OCI-LY7 (cell line): ENCODE results near the gene SMTN. TPM values are rescaled to one million over a fixed set of nuclear protein-coding genes. Genes with fewer than 3 reads are reported as not detected.

ENCODE experiments used
- BruUV-seq: library from RNA; stranded (reverse); fragments of 400-500 nt; replicated peaks from 2 replicates; lab custom pipeline; 2021; lab: Mats Ljungman, UMichigan
- CTCF ChIA-PET: fragments of 300-600 bp; sonication (Branson Sonifier 250); formaldehyde crosslinking; loops from one replicate; lab custom pipeline; 2022; ENCODE audit warnings: antibody characterized with exemption; ENCODE audit not compliant: unreplicated experiment; lab: Charles Lee
- POLR2A ChIA-PET: fragments of 300-600 bp; sonication (Branson Sonifier 250); formaldehyde crosslinking; loops from one replicate; lab custom pipeline; 2022; ENCODE audit warnings: antibody characterized with exemption; lab: Charles Lee
- DNase-seq: peaks from one replicate; pipeline ENCODE4 v3.0.0-alpha.2; 2015; ENCODE audit warnings: low spot score
- H2AFZ ChIP-seq: fragments of 200-600 bp; sonication (generic), shearing (Covaris generic); 2 replicates; pipeline ENCODE4 v1.6.1; 2014; ENCODE audit warnings: mild to moderate bottlenecking, antibody characterized with exemption, low read length, moderate library complexity
- H3K27ac ChIP-seq: fragments of 200-600 bp; sonication (generic); 2 replicates; pipeline ENCODE4 v1.5.1; 2014; ENCODE audit warnings: mixed run types, low read depth, mild to moderate bottlenecking, moderate library complexity, low read length, inconsistent platforms; ENCODE audit not compliant: poor library complexity, severe bottlenecking
- H3K36me3 ChIP-seq: fragments of 200-600 bp; sonication (generic); 2 replicates; pipeline ENCODE4 v1.6.1; 2014; ENCODE audit warnings: mild to moderate bottlenecking, antibody characterized with exemption, low read length, moderate library complexity, mixed read lengths; ENCODE audit not compliant: insufficient read depth
- H3K4me1 ChIP-seq: fragments of 200-600 bp; sonication (generic); 2 replicates; pipeline ENCODE4 v1.5.1; 2014; ENCODE audit warnings: mild to moderate bottlenecking, low read length; ENCODE audit not compliant: insufficient read depth, poor library complexity, severe bottlenecking
- H3K4me2 ChIP-seq: fragments of 200-600 bp; sonication (generic); 2 replicates; pipeline ENCODE4 v1.6.1; 2014; ENCODE audit warnings: mild to moderate bottlenecking, low read length
- H3K4me3 ChIP-seq: fragments of 200-600 bp; sonication (generic); 2 replicates; pipeline ENCODE4 v1.5.1; 2014; ENCODE audit warnings: mild to moderate bottlenecking, low read depth, low read length; ENCODE audit not compliant: poor library complexity, severe bottlenecking
- H3K79me2 ChIP-seq: fragments of 200-600 bp; sonication (generic); 2 replicates; pipeline ENCODE4 v1.6.1; 2016; ENCODE audit warnings: low read depth, mild to moderate bottlenecking, low read length, moderate library complexity, mixed read lengths; ENCODE audit not compliant: insufficient read depth
- H3K9me2 ChIP-seq: fragments of 200-600 bp; sonication (generic); 2 replicates; pipeline ENCODE4 v1.6.1; 2016; ENCODE audit warnings: mild to moderate bottlenecking, low read length, mixed read lengths; ENCODE audit not compliant: insufficient read depth
- H3K9me3 ChIP-seq: fragments of 200-600 bp; sonication (generic); 2 replicates; pipeline ENCODE4 v1.6.1; 2014; ENCODE audit warnings: mild to moderate bottlenecking, mixed run types, low read length, mixed read lengths
- H4K20me1 ChIP-seq: fragments of 200-600 bp; sonication (generic); 2 replicates; pipeline ENCODE4 v1.6.1; 2014; ENCODE audit warnings: mild to moderate bottlenecking, antibody characterized with exemption, low read length, moderate library complexity, mixed read lengths; ENCODE audit not compliant: insufficient read depth
- EZH2phosphoT487 ChIP-seq: fragments of 200-600 bp; sonication (generic); IDR thresholded peaks from 2 replicates; pipeline ENCODE4 v1.6.1; 2018; ENCODE audit warnings: low read depth, borderline replicate concordance, mild to moderate bottlenecking, mixed run types, antibody characterized with exemption, low read length, moderate library complexity, mixed read lengths
- intact Hi-C: fragments of 100-400 bp; cut with micrococcal nuclease; formaldehyde crosslinking; loops from one replicate; pipeline ENCODE4 v1.10.0; 2022; ENCODE audit not compliant: unreplicated experiment
- total RNA-seq, 2 experiments: library from RNA; depleted of rRNA in 1 of 2; stranded (reverse); fragments of >200 nt in 1 of 2; shearing (Covaris generic) in 1 of 2; gene quantifications; 2 replicates each; pipeline ENCODE4 v1.2.3, GENCODE V29; 2014 to 2022
- TF ChIP-seq, protein P1 (sequence below): fragments of 200-600 bp; sonication (generic); conservative IDR thresholded peaks from 2 replicates; pipeline ENCODE4 v1.5.1; 2014; ENCODE audit warnings: mild to moderate bottlenecking, antibody characterized with exemption, low read length, moderate library complexity, mixed read lengths

Gene SMTN
- total RNA-seq, 2 experiments from 2014 or later = 16.9 to 35.4 TPM

DNA sequence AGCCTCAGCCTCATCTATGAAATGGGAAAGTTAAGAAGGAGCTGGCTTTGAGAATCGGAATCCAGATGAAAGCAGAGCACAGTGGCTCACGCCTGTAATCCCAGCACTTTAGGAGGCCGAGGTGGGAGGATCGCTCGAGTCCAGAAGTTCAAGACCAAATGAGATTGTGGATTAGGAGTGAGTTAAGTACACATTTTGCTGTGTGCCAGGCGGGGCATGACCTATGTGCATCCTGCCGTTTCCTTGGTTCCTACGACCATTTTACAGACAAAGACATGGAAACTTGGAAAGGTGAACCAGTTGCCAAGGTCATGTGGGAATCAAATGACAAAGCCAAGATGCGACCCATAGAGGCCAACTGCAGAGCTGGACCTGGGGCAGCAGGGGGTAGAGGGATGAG is 55.0 kb downstream of the SMTN start:
- intact Hi-C loops = no loop called here
- no peaks in the 10 kb centered on the region for H3K9me3 ChIP-seq
- H2AFZ ChIP-seq = no peak overlapping the region
- POLR2A ChIA-PET = interaction anchor here (1.5 kb wide), 1 partner anchor 8 kb away, joined by 4 read pairs; no protein-coding TSS in a partner anchor
- no peaks in the 10 kb centered on the region for H3K9me2 ChIP-seq
- DNase-seq = no peak
- no TSS peak for BruUV-seq
- H3K4me3 ChIP-seq = no peak overlapping the region
- no peak overlapping the region for H3K27ac ChIP-seq
- H3K4me1 ChIP-seq = no peaks in the 10 kb centered on the region
- H3K36me3 ChIP-seq = no peaks in the 10 kb centered on the region
- no peaks in the 10 kb centered on the region for H3K79me2 ChIP-seq
- no peak for TF ChIP-seq EZH2phosphoT487
- TF ChIP-seq, protein P1, sequence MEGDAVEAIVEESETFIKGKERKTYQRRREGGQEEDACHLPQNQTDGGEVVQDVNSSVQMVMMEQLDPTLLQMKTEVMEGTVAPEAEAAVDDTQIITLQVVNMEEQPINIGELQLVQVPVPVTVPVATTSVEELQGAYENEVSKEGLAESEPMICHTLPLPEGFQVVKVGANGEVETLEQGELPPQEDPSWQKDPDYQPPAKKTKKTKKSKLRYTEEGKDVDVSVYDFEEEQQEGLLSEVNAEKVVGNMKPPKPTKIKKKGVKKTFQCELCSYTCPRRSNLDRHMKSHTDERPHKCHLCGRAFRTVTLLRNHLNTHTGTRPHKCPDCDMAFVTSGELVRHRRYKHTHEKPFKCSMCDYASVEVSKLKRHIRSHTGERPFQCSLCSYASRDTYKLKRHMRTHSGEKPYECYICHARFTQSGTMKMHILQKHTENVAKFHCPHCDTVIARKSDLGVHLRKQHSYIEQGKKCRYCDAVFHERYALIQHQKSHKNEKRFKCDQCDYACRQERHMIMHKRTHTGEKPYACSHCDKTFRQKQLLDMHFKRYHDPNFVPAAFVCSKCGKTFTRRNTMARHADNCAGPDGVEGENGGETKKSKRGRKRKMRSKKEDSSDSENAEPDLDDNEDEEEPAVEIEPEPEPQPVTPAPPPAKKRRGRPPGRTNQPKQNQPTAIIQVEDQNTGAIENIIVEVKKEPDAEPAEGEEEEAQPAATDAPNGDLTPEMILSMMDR = no peak
- no peaks in the 10 kb centered on the region for H4K20me1 ChIP-seq
- H3K4me2 ChIP-seq = no peak overlapping the region
- CTCF ChIA-PET = no interaction called here

DNA sequence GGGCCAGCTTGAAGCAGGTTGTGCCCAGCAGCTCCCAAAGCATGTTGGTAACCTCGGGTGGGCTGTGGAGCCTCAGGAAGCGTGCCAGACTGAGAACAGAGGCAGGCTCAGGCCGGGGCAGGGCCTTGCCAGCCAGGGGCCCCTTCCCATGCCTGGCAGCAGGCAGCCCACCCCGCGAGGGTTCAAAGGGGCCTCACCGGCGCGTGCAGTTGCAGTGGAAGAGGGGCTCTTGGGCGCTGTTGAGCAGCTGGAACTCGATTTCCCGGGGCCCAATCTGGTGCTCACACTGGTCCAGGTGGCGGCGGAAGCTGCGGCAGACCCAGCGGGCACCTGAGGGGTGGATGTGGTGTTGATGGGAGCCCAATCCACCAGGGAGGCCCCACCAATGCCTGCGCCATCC is 55.6 kb downstream of the SMTN start:
- no TSS peak for BruUV-seq
- TF ChIP-seq, protein P1 = no peak
- TF ChIP-seq EZH2phosphoT487 = no peak
- Histone ChIP-seq H4K20me1 (no peaks in the 10 kb centered on the region), H3K4me1 (no peaks in the 10 kb centered on the region), H3K9me2 (no peaks in the 10 kb centered on the region), H3K79me2 (no peaks in the 10 kb centered on the region), H3K4me2 (no peak overlapping the region), H3K4me3 (no peak overlapping the region), H3K36me3 (no peaks in the 10 kb centered on the region), H2AFZ (no peak overlapping the region), H3K9me3 (no peaks in the 10 kb centered on the region), H3K27ac (no peak overlapping the region)
- DNase-seq = no peak
- POLR2A ChIA-PET = no interaction called here
- intact Hi-C loops = no loop called here
- CTCF ChIA-PET = no interaction called here

DNA sequence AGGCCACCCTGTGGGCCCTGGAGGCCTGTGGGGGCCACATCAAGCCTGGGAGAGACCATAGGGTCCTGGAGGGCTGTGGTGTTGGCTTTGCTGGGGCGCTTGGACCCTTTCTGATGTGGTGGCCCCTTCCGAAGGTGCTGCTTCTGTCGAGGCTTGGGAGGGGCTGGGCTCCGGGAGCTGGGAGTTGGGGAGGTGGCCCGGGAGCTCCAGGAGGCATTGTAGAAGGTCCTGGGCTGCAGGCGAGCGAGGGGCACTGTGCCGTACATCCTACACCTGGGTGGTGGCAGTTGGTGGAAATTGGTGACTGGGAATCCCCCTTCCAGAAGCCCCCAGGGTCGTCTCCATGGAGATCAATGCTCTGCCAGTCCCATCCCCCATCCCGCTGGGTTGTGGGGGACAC is 56.6 kb downstream of the SMTN start:
- Histone ChIP-seq H3K27ac (no peak overlapping the region), H3K79me2 (no peaks in the 10 kb centered on the region), H3K9me3 (no peaks in the 10 kb centered on the region), H3K4me3 (no peak overlapping the region), H3K4me2 (no peak overlapping the region), H3K36me3 (no peaks in the 10 kb centered on the region), H3K9me2 (no peaks in the 10 kb centered on the region), H2AFZ (no peak overlapping the region), H3K4me1 (no peaks in the 10 kb centered on the region), H4K20me1 (no peaks in the 10 kb centered on the region)
- BruUV-seq = no TSS peak
- TF ChIP-seq, protein P1 = no peak
- no peak for TF ChIP-seq EZH2phosphoT487
- ChIA-PET POLR2A (no interaction called here), CTCF (no interaction called here)
- no peak for DNase-seq
- intact Hi-C loops = no loop called here
